SH-SY5Y (cell line): Measurements from ENCODE around the gene CTNNAL1.

ENCODE experiments used
- GATA2 ChIP-seq: IDR thresholded peaks from 2 replicates; pipeline ENCODE4 v1.6.1; 2011; ENCODE audit warnings: mild to moderate bottlenecking, low read depth, low read length
- GATA3 ChIP-seq: IDR thresholded peaks from 2 replicates; pipeline ENCODE4 v1.6.1; 2011; ENCODE audit warnings: low read depth, mild to moderate bottlenecking, low read length, moderate library complexity

- TF ChIP-seq GATA2 = no peak
- TF ChIP-seq GATA3 = no peak
Observed at GRCh38 chr9:108904161-108904560, 109.1 kb downstream of the CTNNAL1 start.
